ENCODE results near the gene CD160. TPM values are rescaled to one million over a fixed set of nuclear protein-coding genes. Genes with fewer than 3 reads are reported as not detected.

The CD160 gene
- total and polyA plus RNA-seq, 2 of the 4 experiments (the other 2 are of a cell fraction) = not detected

DNA sequence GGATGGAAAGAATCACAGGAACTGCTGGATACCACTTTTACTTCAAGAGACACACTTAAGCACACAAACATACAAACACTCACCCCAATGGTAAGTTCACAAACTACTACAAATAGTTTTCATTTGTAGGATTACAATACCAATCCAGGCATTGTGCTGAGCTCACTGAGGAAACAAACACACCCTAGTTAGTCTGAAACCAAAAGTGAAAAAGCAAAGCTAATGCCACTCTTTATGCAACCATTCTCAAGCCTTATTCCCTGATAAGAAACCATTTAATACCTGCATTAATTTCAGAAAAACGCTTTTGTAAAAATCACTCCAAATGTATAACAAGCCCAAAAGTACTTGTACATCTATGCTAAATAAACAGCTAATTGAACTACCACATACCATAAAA, 66.2 kb downstream of the CD160 start:
- ChIA-PET POLR2A (ENCODE audit: unreplicated experiment) (no interaction called here), CTCF (no interaction called here)
- Histone ChIP-seq H3K36me3 (ENCODE audit: control insufficient read depth, insufficient read depth, low read length) (peaks cover 6% of the 10 kb centered on the region; the same call in 1 of the 2 replicates), H3K14ac (replicated peaks; ENCODE audit: low read depth, low read length) (peak overlapping the region; percentile 93), H4K20me1 (ENCODE audit: insufficient read depth, low read length) (peaks cover 3% of the 10 kb centered on the region; the same call in 1 of the 2 replicates), H2BK20ac (ENCODE audit: low read depth, low read length) (peak overlapping the region; percentile 81; the same call in 1 of the 2 replicates), H4K91ac (ENCODE audit: insufficient read depth, low read depth, low read length) (0 out of 2 replicates have a peak overlapping the region, but pooled peaks have one; percentile 19), H3K56ac (ENCODE audit: extremely low read depth, insufficient read depth, low read length) (no peak overlapping the region), H2BK15ac (ENCODE audit: low read depth, low read length) (peak overlapping the region; percentile 42; the same call in 1 of the 3 replicates), H2BK120ac (ENCODE audit: low read depth, low read length) (peak overlapping the region; percentile 16), H3K4me1 (ENCODE audit: control insufficient read depth, insufficient read depth, low read length) (peaks cover 12% of the 10 kb centered on the region; the same call in 1 of the 2 replicates), H3K9ac (ENCODE audit: low read depth, low read length) (no peak overlapping the region), H3K23ac (ENCODE audit: low read depth, low read length) (peak overlapping the region; percentile 74), H3K9me3 (ENCODE audit: control insufficient read depth, insufficient read depth, low read length) (no peaks in the 10 kb centered on the region), H3K4me3 (ENCODE audit: insufficient read depth, low read depth, low read length) (no peak overlapping the region), H2AK5ac (ENCODE audit: low read depth, low read length) (0 out of 2 replicates have a peak overlapping the region, but pooled peaks have one; percentile 3), H4K8ac (ENCODE audit: low read depth in 2 of 2, low read length in 2 of 2) (peak overlapping the region in 1 of 2 experiments; percentile 37; a peak in 2 of 4 replicates), H3K27me3 (ENCODE audit: control insufficient read depth, insufficient read depth, low read length) (no peaks in the 10 kb centered on the region), H4K5ac (ENCODE audit: low read depth, low read length) (peak overlapping the region; percentile 4; the same call in 1 of the 2 replicates), H3K27ac (ENCODE audit: insufficient read depth, low read length) (no peak overlapping the region), H3K4me2 (ENCODE audit: low read depth, low read length) (peak overlapping the region; percentile 47), H2AK9ac (replicated peaks; ENCODE audit: low read depth, low read length, poor library complexity) (no peak overlapping the region), H3K4ac (ENCODE audit: low read depth, low read length) (peak overlapping the region; percentile 37; the same call in 1 of the 2 replicates), H2BK5ac (ENCODE audit: low read depth, low read length, poor library complexity, severe bottlenecking) (peak overlapping the region; percentile 84), H3K79me1 (ENCODE audit: low read depth in 1 of 2, low read length in 2 of 2) (peaks cover 20 to 53% of the 10 kb centered on the region in 2 experiments), H3K18ac (ENCODE audit: low read depth, low read length) (peak overlapping the region; percentile 67; the same call in 1 of the 2 replicates), H2AFZ (replicated peaks; ENCODE audit: low read length, poor library complexity) (no peak overlapping the region), H3K9me1 (ENCODE audit: insufficient read depth, low read length) (peaks cover 5% of the 10 kb centered on the region)
- dilution Hi-C loops (cut with HindIII; ENCODE audit: low sequenced_read_pairs, unreplicated experiment) = no loop called here
- no TSS peak for BruUV-seq (replicated peaks)
- in situ Hi-C loops (cut with MboI; ENCODE audit: low sequenced_read_pairs) = no loop called here
- peak; percentile 16 for DNase-seq
- intact Hi-C loops (cut with micrococcal nuclease) = no loop called here
- TF ChIP-seq CHD1 (IDR thresholded peaks at IDR 0.05; ENCODE audit: low read depth, low read length) (no peak), ELK1 (IDR thresholded peaks at IDR 0.05; ENCODE audit: borderline replicate concordance, low read depth, low read length) (no peak), FOS (IDR thresholded peaks at IDR 0.05; ENCODE audit: low read depth, low read length) (no peak), SMC3 (IDR thresholded peaks at IDR 0.05; ENCODE audit: low read depth, low read length) (no peak), POLR2A (IDR thresholded peaks at IDR 0.05; ENCODE audit: low read depth, low read length) (no peak), NFE2L2 (IDR thresholded peaks at IDR 0.05; ENCODE audit: low read depth, low read length) (no peak), BHLHE40 (IDR thresholded peaks at IDR 0.05; ENCODE audit: low read depth, low read length) (no peak), MAZ (IDR thresholded peaks at IDR 0.05; ENCODE audit: borderline replicate concordance, low read depth, low read length) (no peak), CEBPB (IDR thresholded peaks at IDR 0.05; ENCODE audit: low read depth, low read length) (no peak), RFX5 (IDR thresholded peaks at IDR 0.05; ENCODE audit: low read depth, low read length) (no peak), MXI1 (IDR thresholded peaks at IDR 0.05; ENCODE audit: borderline replicate concordance, low read depth, low read length) (no peak), MAFK (IDR thresholded peaks at IDR 0.05; ENCODE audit: low read depth, low read length) (no peak), RAD21 (IDR thresholded peaks at IDR 0.05; ENCODE audit: low read length) (no peak), RCOR1 (IDR thresholded peaks at IDR 0.05; ENCODE audit: insufficient replicate concordance, low read length) (no peak), USF2 (IDR thresholded peaks at IDR 0.05; ENCODE audit: low read depth, low read length) (no peak)
- TF ChIP-seq, protein P1, sequence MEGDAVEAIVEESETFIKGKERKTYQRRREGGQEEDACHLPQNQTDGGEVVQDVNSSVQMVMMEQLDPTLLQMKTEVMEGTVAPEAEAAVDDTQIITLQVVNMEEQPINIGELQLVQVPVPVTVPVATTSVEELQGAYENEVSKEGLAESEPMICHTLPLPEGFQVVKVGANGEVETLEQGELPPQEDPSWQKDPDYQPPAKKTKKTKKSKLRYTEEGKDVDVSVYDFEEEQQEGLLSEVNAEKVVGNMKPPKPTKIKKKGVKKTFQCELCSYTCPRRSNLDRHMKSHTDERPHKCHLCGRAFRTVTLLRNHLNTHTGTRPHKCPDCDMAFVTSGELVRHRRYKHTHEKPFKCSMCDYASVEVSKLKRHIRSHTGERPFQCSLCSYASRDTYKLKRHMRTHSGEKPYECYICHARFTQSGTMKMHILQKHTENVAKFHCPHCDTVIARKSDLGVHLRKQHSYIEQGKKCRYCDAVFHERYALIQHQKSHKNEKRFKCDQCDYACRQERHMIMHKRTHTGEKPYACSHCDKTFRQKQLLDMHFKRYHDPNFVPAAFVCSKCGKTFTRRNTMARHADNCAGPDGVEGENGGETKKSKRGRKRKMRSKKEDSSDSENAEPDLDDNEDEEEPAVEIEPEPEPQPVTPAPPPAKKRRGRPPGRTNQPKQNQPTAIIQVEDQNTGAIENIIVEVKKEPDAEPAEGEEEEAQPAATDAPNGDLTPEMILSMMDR (conservative IDR thresholded peaks at IDR 0.05; ENCODE audit: low read depth, low read length) = no peak
- 100% methylated on average over 1 of the region's 1 CpG; no CpG with 5 or more reads in 1 of the 2 experiments for WGBS, 2 experiments (ENCODE audit: extremely low coverage in 2 of 2, insufficient read length in 1 of 2)
- ATAC-seq (ENCODE audit: low read depth) = peak; percentile 22; the same call in 1 of the 2 replicates
